Endodermal cell (in vitro differentiated cells): ENCODE data around the gene KIF26B. TPM values are rescaled to one million over a fixed set of nuclear protein-coding genes. Genes with fewer than 3 reads are reported as not detected.

ENCODE experiments used
- DNase-seq: peaks from one replicate; pipeline ENCODE4 v3.0.0-alpha.2; 2017
- H3K27ac ChIP-seq: 2 replicates; pipeline ENCODE4 v1.5.1; 2013; ENCODE audit warnings: mild to moderate bottlenecking, low read depth, low read length, moderate library complexity
- H3K27me3 ChIP-seq: 2 replicates; pipeline ENCODE4 v1.6.1; 2013; ENCODE audit warnings: mild to moderate bottlenecking, low read length, moderate library complexity; ENCODE audit not compliant: insufficient read depth, control insufficient read depth, poor library complexity, severe bottlenecking
- H3K36me3 ChIP-seq: 2 replicates; pipeline ENCODE4 v1.7.0; 2013; ENCODE audit warnings: mild to moderate bottlenecking, low read length, moderate library complexity; ENCODE audit not compliant: control insufficient read depth, insufficient read depth
- H3K4me1 ChIP-seq: one replicate; pipeline ENCODE4 v1.7.0; 2013; ENCODE audit warnings: low read length; ENCODE audit not compliant: control insufficient read depth, insufficient read depth
- H3K4me3 ChIP-seq: 2 replicates; pipeline ENCODE4 v1.5.1; 2013; ENCODE audit warnings: mild to moderate bottlenecking, low read length, moderate library complexity
- H3K9ac ChIP-seq: 2 replicates; pipeline ENCODE4 v1.6.1; 2013; ENCODE audit warnings: mild to moderate bottlenecking, low read length, moderate library complexity; ENCODE audit not compliant: poor library complexity, severe bottlenecking; ENCODE audit errors: extremely low read depth
- H3K9me3 ChIP-seq: 2 replicates; pipeline ENCODE4 v1.6.1; 2013; ENCODE audit warnings: mild to moderate bottlenecking, low read length, moderate library complexity; ENCODE audit not compliant: control insufficient read depth
- H3K27ac Mint-ChIP-seq: 2 replicates; pipeline ENCODE4 v1.8.0; 2020; ENCODE audit warnings: mixed read lengths
- H3K27me3 Mint-ChIP-seq: 2 replicates; pipeline ENCODE4 v1.8.0; 2021; ENCODE audit warnings: mild to moderate bottlenecking, mixed read lengths; ENCODE audit not compliant: insufficient read depth
- H3K36me3 Mint-ChIP-seq: 2 replicates; pipeline ENCODE4 v1.8.0; 2020; ENCODE audit warnings: low read depth, mixed read lengths
- H3K4me1 Mint-ChIP-seq: 2 replicates; pipeline ENCODE4 v1.8.0; 2020; ENCODE audit warnings: mixed read lengths
- H3K4me3 Mint-ChIP-seq: 2 replicates; pipeline ENCODE4 v1.8.0; 2020; ENCODE audit warnings: mild to moderate bottlenecking, moderate library complexity, mixed read lengths
- H3K9me3 Mint-ChIP-seq: 2 replicates; pipeline ENCODE4 v1.8.0; 2020; ENCODE audit warnings: mild to moderate bottlenecking, mixed read lengths
- WGBS, 2 experiments: methylation state at CpG; one replicate each; pipeline versions ENCODE4 v1.1.5 to v1.1.7; 2013; ENCODE audit warnings: missing lambda C conversion rate in 2 of 2, mixed read lengths in 1 of 2; ENCODE audit not compliant: insufficient coverage in 1 of 2, insufficient read length in 1 of 2; 5-methylcytosine and 5-hydroxymethylcytosine counted together
- total RNA-seq, 2 donors: library from RNA; stranded (reverse); fragmentation: NEBNext Ultra II Directional in 1 of 2; extraction: Animal tissue kit (Norgen Biotek cat#: 25700) in 1 of 2; gene quantifications; 2 replicates in 1 of 2; 3 replicates in 1 of 2; pipeline ENCODE4 v1.2.1, GENCODE V29; 2021
- TF ChIP-seq, protein P1 (sequence below): fragments of 200-600 bp; sonication (generic); conservative IDR thresholded peaks from 2 replicates; pipeline ENCODE4 v1.5.0; 2021; ENCODE audit warnings: antibody characterized with exemption, mild to moderate bottlenecking

The KIF26B gene
- total RNA-seq, 2 donors from 2014 or later: 12.3 to 21.0 TPM

DNA sequence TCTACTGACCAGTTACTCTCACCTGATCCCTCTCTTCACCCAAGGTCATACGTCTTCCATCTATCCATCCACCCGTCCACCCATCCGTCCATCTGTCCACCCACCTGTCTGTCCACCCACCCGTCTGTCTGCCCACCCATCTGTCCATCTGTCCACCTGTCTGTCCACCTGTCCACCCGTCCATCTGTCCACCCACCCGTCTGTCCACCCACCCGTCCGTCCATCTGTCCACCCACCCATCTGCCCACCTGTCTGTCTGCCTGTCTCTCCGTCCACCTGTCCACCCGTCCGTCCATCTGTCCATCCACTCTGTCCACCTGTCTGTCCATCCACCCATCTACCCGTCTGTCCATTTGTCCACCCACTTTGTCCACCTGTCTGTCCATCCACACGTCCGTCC, 11.8 kb upstream of the KIF26B start:
- no peak for DNase-seq
- Mint-ChIP-seq H3K27ac (no peak overlapping the region), H3K9me3 (no peaks in the 10 kb centered on the region), H3K4me3 (no peak overlapping the region), H3K27me3 (peaks cover 2% of the 10 kb centered on the region), H3K4me1 (no peaks in the 10 kb centered on the region), H3K36me3 (no peaks in the 10 kb centered on the region)
- H3K36me3 ChIP-seq: no peaks in the 10 kb centered on the region
- no peaks in the 10 kb centered on the region for H3K4me1 ChIP-seq
- 92 to 98% methylated on average over 10 to 14 of the region's 14 CpGs for WGBS, 2 experiments
- no peaks in the 10 kb centered on the region for H3K9me3 ChIP-seq
- no peak overlapping the region for H3K9ac ChIP-seq
- H3K27ac ChIP-seq: no peak overlapping the region
- TF ChIP-seq, protein P1, sequence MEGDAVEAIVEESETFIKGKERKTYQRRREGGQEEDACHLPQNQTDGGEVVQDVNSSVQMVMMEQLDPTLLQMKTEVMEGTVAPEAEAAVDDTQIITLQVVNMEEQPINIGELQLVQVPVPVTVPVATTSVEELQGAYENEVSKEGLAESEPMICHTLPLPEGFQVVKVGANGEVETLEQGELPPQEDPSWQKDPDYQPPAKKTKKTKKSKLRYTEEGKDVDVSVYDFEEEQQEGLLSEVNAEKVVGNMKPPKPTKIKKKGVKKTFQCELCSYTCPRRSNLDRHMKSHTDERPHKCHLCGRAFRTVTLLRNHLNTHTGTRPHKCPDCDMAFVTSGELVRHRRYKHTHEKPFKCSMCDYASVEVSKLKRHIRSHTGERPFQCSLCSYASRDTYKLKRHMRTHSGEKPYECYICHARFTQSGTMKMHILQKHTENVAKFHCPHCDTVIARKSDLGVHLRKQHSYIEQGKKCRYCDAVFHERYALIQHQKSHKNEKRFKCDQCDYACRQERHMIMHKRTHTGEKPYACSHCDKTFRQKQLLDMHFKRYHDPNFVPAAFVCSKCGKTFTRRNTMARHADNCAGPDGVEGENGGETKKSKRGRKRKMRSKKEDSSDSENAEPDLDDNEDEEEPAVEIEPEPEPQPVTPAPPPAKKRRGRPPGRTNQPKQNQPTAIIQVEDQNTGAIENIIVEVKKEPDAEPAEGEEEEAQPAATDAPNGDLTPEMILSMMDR: no peak
- H3K4me3 ChIP-seq: no peak overlapping the region
- H3K27me3 ChIP-seq: no peaks in the 10 kb centered on the region

DNA sequence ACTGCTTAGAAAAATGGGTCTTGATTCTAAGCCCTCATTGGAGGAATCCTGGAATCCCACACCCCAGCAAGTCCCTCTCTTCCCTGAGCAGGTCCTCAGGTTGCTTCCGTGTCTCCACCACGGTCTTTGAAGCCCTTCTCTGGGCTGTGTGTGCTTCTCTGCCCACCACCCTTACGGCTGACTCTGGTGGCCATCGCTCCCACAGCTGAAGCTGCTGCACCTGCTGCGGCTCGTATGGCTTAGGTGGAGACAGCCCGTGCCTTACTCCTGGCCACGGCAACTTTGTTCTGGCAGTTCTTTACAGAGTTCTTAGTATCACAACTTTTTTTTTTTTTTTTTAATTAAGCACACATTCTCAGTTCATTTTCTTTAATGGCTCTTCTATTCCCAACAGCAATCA, 10.9 kb upstream of the KIF26B start:
- H3K9me3 Mint-ChIP-seq: no peaks in the 10 kb centered on the region
- no peak overlapping the region for H3K4me3 ChIP-seq
- H3K4me1 Mint-ChIP-seq: no peaks in the 10 kb centered on the region

DNA sequence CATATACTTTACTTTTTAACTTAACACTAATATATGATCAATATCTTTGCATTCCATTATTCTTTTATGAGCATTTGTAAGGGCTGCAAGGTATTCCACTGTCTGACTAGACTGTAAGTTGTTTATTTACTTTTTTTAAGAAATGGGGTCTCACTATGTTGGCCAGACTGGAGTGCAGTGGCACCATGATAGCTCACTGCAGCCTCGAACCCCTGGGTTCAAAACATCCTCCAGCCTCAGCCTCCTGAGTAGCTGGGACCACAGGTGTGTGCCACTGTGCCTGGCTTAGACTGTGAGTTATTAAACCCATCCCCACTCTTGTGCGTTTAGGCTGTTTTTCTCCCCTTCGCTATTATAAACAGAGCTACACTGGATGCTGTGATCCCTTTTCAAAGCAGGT, 6.7 kb upstream of the KIF26B start:
- no peaks in the 10 kb centered on the region for H3K9me3 Mint-ChIP-seq
- no peaks in the 10 kb centered on the region for H3K9me3 ChIP-seq
- H3K27ac Mint-ChIP-seq: no peak overlapping the region
- no peak overlapping the region for H3K9ac ChIP-seq
- DNase-seq: no peak
- WGBS, 2 experiments: 87 to 92% methylated on average over 3 of the region's 3 CpGs
- H3K27me3 Mint-ChIP-seq: peaks cover 22% of the 10 kb centered on the region
- H3K36me3 Mint-ChIP-seq: no peaks in the 10 kb centered on the region
- no peak overlapping the region for H3K4me3 Mint-ChIP-seq
- H3K36me3 ChIP-seq: no peaks in the 10 kb centered on the region
- no peaks in the 10 kb centered on the region for H3K4me1 ChIP-seq
- peaks cover under 1% of the 10 kb centered on the region for H3K27me3 ChIP-seq
- no peak overlapping the region for H3K27ac ChIP-seq
- no peak overlapping the region for H3K4me3 ChIP-seq
- TF ChIP-seq, protein P1: no peak
- no peaks in the 10 kb centered on the region for H3K4me1 Mint-ChIP-seq

More for the DNA sequence above, 10.9 kb upstream of the KIF26B start:
- peaks cover 2% of the 10 kb centered on the region for H3K27me3 Mint-ChIP-seq
- Histone ChIP-seq H3K4me1 (no peaks in the 10 kb centered on the region), H3K27me3 (no peaks in the 10 kb centered on the region), H3K27ac (no peak overlapping the region), H3K9ac (no peak overlapping the region), H3K36me3 (no peaks in the 10 kb centered on the region), H3K9me3 (no peaks in the 10 kb centered on the region)
- WGBS, 2 experiments: 91 to 93% methylated on average over 6 to 8 of the region's 8 CpGs
- no peak overlapping the region for H3K4me3 Mint-ChIP-seq
- H3K27ac Mint-ChIP-seq: no peak overlapping the region
- TF ChIP-seq, protein P1: no peak
- no peak for DNase-seq
- H3K36me3 Mint-ChIP-seq: no peaks in the 10 kb centered on the region
